ENCODE measurements around the gene ANKRD10. TPM values are rescaled to one million over a fixed set of nuclear protein-coding genes. Genes with fewer than 3 reads are reported as not detected.

The ANKRD10 gene
- total RNA-seq, 1 donor from 2014 or later = 1,796 TPM

GRCh38 chr13:110834572-110834971 is 80.3 kb downstream of the ANKRD10 start:
- DNase-seq (ENCODE audit: low read depth) = no peak

GRCh38 chr13:110832531-110832930 is 82.3 kb downstream of the ANKRD10 start:
- no peak for DNase-seq (ENCODE audit: low read depth)

GRCh38 chr13:110832205-110832479 is 82.7 kb downstream of the ANKRD10 start:
- no peak for DNase-seq (ENCODE audit: low read depth)

- no peak for DNase-seq (ENCODE audit: low read depth)
These were observed 83.2 kb downstream of the ANKRD10 start for GRCh38 chr13:110831437-110832204.

- no peak for DNase-seq (ENCODE audit: low read depth)
These were observed 84.0 kb downstream of the ANKRD10 start for GRCh38 chr13:110830800-110831371.

GRCh38 chr13:110830331-110830730 is 84.5 kb downstream of the ANKRD10 start:
- no peak for DNase-seq (ENCODE audit: low read depth)

GRCh38 chr13:110829486-110829885 is 85.4 kb downstream of the ANKRD10 start:
- no peak for DNase-seq (ENCODE audit: low read depth)

- no peak for DNase-seq (ENCODE audit: low read depth)
These were observed 86.2 kb downstream of the ANKRD10 start for GRCh38 chr13:110828705-110829104.

Other genes with a start within 250 kb of the ANKRD10 start
- gene CARS2, start 209.0 kb downstream of the ANKRD10 start, total RNA-seq = 55.8 and 59.6 TPM in 2 replicates
- 7.6 and 9.3 TPM in 2 replicates for gene ING1, start 201.4 kb downstream of the ANKRD10 start, total RNA-seq
- 52.8 and 55.0 TPM in 2 replicates for gene ARHGEF7, start 200.2 kb upstream of the ANKRD10 start, total RNA-seq